OCI-LY7 (cell line): Measurements from ENCODE around the gene GADD45B. TPM values are rescaled to one million over a fixed set of nuclear protein-coding genes. Genes with fewer than 3 reads are reported as not detected.

Experiments used
- BruUV-seq: library from RNA; stranded (reverse); fragments of 400-500 nt; replicated peaks from 2 replicates; lab custom pipeline; 2021; lab: Mats Ljungman, UMichigan
- CTCF ChIA-PET: fragments of 300-600 bp; sonication (Branson Sonifier 250); formaldehyde crosslinking; loops from one replicate; lab custom pipeline; 2022; ENCODE audit warnings: antibody characterized with exemption; ENCODE audit not compliant: unreplicated experiment; lab: Charles Lee
- POLR2A ChIA-PET: fragments of 300-600 bp; sonication (Branson Sonifier 250); formaldehyde crosslinking; loops from one replicate; lab custom pipeline; 2022; ENCODE audit warnings: antibody characterized with exemption; lab: Charles Lee
- DNase-seq: peaks from one replicate; pipeline ENCODE4 v3.0.0-alpha.2; 2015; ENCODE audit warnings: low spot score
- H2AFZ ChIP-seq: fragments of 200-600 bp; sonication (generic), shearing (Covaris generic); 2 replicates; pipeline ENCODE4 v1.6.1; 2014; ENCODE audit warnings: mild to moderate bottlenecking, antibody characterized with exemption, low read length, moderate library complexity
- H3K27ac ChIP-seq: fragments of 200-600 bp; sonication (generic); 2 replicates; pipeline ENCODE4 v1.5.1; 2014; ENCODE audit warnings: mixed run types, low read depth, mild to moderate bottlenecking, moderate library complexity, low read length, inconsistent platforms; ENCODE audit not compliant: poor library complexity, severe bottlenecking
- H3K36me3 ChIP-seq: fragments of 200-600 bp; sonication (generic); 2 replicates; pipeline ENCODE4 v1.6.1; 2014; ENCODE audit warnings: mild to moderate bottlenecking, antibody characterized with exemption, low read length, moderate library complexity, mixed read lengths; ENCODE audit not compliant: insufficient read depth
- H3K4me1 ChIP-seq: fragments of 200-600 bp; sonication (generic); 2 replicates; pipeline ENCODE4 v1.5.1; 2014; ENCODE audit warnings: mild to moderate bottlenecking, low read length; ENCODE audit not compliant: insufficient read depth, poor library complexity, severe bottlenecking
- H3K4me2 ChIP-seq: fragments of 200-600 bp; sonication (generic); 2 replicates; pipeline ENCODE4 v1.6.1; 2014; ENCODE audit warnings: mild to moderate bottlenecking, low read length
- H3K4me3 ChIP-seq: fragments of 200-600 bp; sonication (generic); 2 replicates; pipeline ENCODE4 v1.5.1; 2014; ENCODE audit warnings: mild to moderate bottlenecking, low read depth, low read length; ENCODE audit not compliant: poor library complexity, severe bottlenecking
- H3K79me2 ChIP-seq: fragments of 200-600 bp; sonication (generic); 2 replicates; pipeline ENCODE4 v1.6.1; 2016; ENCODE audit warnings: low read depth, mild to moderate bottlenecking, low read length, moderate library complexity, mixed read lengths; ENCODE audit not compliant: insufficient read depth
- H3K9me2 ChIP-seq: fragments of 200-600 bp; sonication (generic); 2 replicates; pipeline ENCODE4 v1.6.1; 2016; ENCODE audit warnings: mild to moderate bottlenecking, low read length, mixed read lengths; ENCODE audit not compliant: insufficient read depth
- H3K9me3 ChIP-seq: fragments of 200-600 bp; sonication (generic); 2 replicates; pipeline ENCODE4 v1.6.1; 2014; ENCODE audit warnings: mild to moderate bottlenecking, mixed run types, low read length, mixed read lengths
- H4K20me1 ChIP-seq: fragments of 200-600 bp; sonication (generic); 2 replicates; pipeline ENCODE4 v1.6.1; 2014; ENCODE audit warnings: mild to moderate bottlenecking, antibody characterized with exemption, low read length, moderate library complexity, mixed read lengths; ENCODE audit not compliant: insufficient read depth
- EZH2phosphoT487 ChIP-seq: fragments of 200-600 bp; sonication (generic); IDR thresholded peaks from 2 replicates; pipeline ENCODE4 v1.6.1; 2018; ENCODE audit warnings: low read depth, borderline replicate concordance, mild to moderate bottlenecking, mixed run types, antibody characterized with exemption, low read length, moderate library complexity, mixed read lengths
- intact Hi-C: fragments of 100-400 bp; cut with micrococcal nuclease; formaldehyde crosslinking; loops from one replicate; pipeline ENCODE4 v1.10.0; 2022; ENCODE audit not compliant: unreplicated experiment
- total RNA-seq, 2 experiments: library from RNA; depleted of rRNA in 1 of 2; stranded (reverse); fragments of >200 nt in 1 of 2; shearing (Covaris generic) in 1 of 2; gene quantifications; 2 replicates each; pipeline ENCODE4 v1.2.3, GENCODE V29; 2014 to 2022
- TF ChIP-seq, protein P1 (sequence below): fragments of 200-600 bp; sonication (generic); conservative IDR thresholded peaks from 2 replicates; pipeline ENCODE4 v1.5.1; 2014; ENCODE audit warnings: mild to moderate bottlenecking, antibody characterized with exemption, low read length, moderate library complexity, mixed read lengths

Gene GADD45B
- total RNA-seq, 2 experiments from 2014 or later, result 40.5 to 98.4 TPM

DNA sequence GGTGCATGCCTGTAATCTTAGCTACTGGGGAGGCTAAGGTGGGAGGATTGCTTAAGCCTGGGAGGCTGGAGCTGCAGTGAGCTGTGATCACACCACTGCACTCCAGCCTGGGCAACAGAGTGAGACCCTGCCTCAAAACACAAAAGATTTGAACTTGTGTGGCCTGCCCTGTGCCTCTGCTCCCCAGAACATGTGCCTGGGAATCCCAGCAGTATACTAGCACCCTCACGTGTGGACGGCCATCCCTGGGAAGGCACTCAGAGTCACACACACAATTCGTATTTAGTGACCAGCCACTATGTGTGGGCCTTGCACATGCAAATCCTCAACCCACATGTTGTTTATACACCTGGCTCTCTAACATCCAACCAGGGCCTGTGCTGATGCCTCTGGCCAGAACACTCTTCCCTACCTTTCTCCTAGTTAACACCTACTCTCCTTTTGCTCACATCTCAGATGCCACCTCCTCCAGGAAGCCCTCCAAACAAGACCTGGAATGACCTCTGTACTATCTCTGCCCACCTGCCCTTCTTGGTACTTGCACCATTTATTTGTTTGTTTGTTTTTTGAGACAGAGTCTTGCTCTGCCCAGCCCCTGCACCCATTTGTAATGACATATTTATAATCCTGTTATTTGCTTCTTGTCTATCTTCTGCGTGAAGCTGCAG, 7.7 kb downstream of the GADD45B start:
- H3K4me1 ChIP-seq, result peaks cover 46% of the 10 kb centered on the region
- no peak for TF ChIP-seq EZH2phosphoT487
- TF ChIP-seq, protein P1, sequence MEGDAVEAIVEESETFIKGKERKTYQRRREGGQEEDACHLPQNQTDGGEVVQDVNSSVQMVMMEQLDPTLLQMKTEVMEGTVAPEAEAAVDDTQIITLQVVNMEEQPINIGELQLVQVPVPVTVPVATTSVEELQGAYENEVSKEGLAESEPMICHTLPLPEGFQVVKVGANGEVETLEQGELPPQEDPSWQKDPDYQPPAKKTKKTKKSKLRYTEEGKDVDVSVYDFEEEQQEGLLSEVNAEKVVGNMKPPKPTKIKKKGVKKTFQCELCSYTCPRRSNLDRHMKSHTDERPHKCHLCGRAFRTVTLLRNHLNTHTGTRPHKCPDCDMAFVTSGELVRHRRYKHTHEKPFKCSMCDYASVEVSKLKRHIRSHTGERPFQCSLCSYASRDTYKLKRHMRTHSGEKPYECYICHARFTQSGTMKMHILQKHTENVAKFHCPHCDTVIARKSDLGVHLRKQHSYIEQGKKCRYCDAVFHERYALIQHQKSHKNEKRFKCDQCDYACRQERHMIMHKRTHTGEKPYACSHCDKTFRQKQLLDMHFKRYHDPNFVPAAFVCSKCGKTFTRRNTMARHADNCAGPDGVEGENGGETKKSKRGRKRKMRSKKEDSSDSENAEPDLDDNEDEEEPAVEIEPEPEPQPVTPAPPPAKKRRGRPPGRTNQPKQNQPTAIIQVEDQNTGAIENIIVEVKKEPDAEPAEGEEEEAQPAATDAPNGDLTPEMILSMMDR, result no peak
- H3K27ac ChIP-seq, result no peak overlapping the region
- POLR2A ChIA-PET, result interaction anchor here (1.6 kb wide), 1 partner anchor 7 kb away, joined by 11 read pairs; the partner anchor contains the start of gene GADD45B
- H4K20me1 ChIP-seq, result no peaks in the 10 kb centered on the region
- intact Hi-C loops, result no loop called here
- peaks cover 19% of the 10 kb centered on the region; the same call in 1 of the 2 replicates for H3K9me3 ChIP-seq
- no peak overlapping the region for H2AFZ ChIP-seq
- no peak overlapping the region for H3K4me2 ChIP-seq
- no peaks in the 10 kb centered on the region; the same call in 1 of the 2 replicates for H3K36me3 ChIP-seq
- BruUV-seq, result no TSS peak
- no peak for DNase-seq
- CTCF ChIA-PET, result no interaction called here
- H3K4me3 ChIP-seq, result no peak overlapping the region
- H3K9me2 ChIP-seq, result no peaks in the 10 kb centered on the region
- H3K79me2 ChIP-seq, result peaks cover 4% of the 10 kb centered on the region; the same call in 1 of the 2 replicates

DNA sequence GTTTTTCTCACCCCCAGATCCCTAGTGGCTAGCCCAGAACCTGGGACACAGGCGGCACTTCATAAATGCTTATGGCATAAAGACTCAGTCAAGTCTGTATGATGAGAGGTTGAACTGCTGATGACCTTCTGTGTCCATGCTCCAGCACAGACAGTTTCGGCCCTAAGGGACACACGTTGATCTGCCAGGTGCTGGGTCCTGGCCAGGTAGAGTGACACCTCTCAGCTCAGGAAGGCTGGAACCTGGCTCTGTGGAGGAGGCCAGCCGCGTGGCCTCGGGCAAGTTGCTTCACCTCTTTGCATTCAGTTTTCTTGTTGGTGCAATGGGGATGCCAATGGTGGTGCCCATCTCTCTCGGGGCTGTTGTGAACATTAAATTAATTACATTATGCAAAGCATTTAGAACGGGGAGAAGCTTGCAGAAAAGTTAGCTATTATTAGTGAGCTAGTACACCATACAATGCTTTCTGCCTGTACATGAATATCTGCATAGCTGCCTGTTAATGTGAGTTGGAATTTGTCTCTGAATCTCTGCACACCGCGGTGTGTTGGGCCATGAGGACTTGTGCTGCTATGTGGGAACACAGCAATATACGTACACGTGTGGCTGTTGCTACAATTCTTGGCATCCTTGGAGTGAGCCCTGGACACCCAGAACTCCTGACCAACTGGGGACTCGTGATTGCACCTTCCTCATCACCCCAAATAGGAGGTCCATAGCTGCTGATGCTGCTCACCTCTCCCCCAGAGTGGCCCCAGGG, 8.4 kb downstream of the GADD45B start:
- Histone ChIP-seq H3K4me2 (no peak overlapping the region), H3K4me3 (no peak overlapping the region), H3K4me1 (peaks cover 47% of the 10 kb centered on the region), H3K79me2 (peaks cover 4% of the 10 kb centered on the region; the same call in 1 of the 2 replicates), H4K20me1 (no peaks in the 10 kb centered on the region), H3K36me3 (no peaks in the 10 kb centered on the region; the same call in 1 of the 2 replicates), H3K27ac (no peak overlapping the region), H2AFZ (no peak overlapping the region), H3K9me2 (no peaks in the 10 kb centered on the region), H3K9me3 (peaks cover 19% of the 10 kb centered on the region; the same call in 1 of the 2 replicates)
- intact Hi-C loops, result no loop called here
- no peak for DNase-seq
- ChIA-PET CTCF (interaction anchor here (0.5 kb wide), 1 partner anchor 8 kb away, joined by 3 read pairs; the partner anchor contains the start of gene GADD45B), POLR2A (interaction anchor here (1.6 kb wide), 1 partner anchor 8 kb away, joined by 11 read pairs; the partner anchor contains the start of gene GADD45B)
- no peak for TF ChIP-seq EZH2phosphoT487
- TF ChIP-seq, protein P1, result no peak
- no TSS peak for BruUV-seq
